ENCODE data around the gene CDADC1.

CDADC1 gene

GRCh38 chr13:49311816-49312215, 64.1 kb downstream of the CDADC1 start:
- Histone ChIP-seq H3K4me1 (ENCODE audit: control insufficient read depth in 2 of 2, insufficient read depth in 1 of 2, low read depth in 1 of 2, low read length in 2 of 2) (no peaks in the 10 kb centered on the region), H4K8ac (ENCODE audit: low read depth, low read length) (no peak overlapping the region), H3K9ac (ENCODE audit: low read depth, low read length, poor library complexity) (no peak overlapping the region), H3K4me3 (ENCODE audit: low read length in 2 of 2) (no peak overlapping the region), H3K18ac (ENCODE audit: low read length) (no peak overlapping the region), H4K91ac (ENCODE audit: low read depth, low read length, poor library complexity) (no peak overlapping the region), H3K4me2 (ENCODE audit: insufficient read depth, low read length, poor library complexity, severe bottlenecking) (no peak overlapping the region), H2BK5ac (ENCODE audit: low read length) (no peak overlapping the region), H2BK12ac (ENCODE audit: low read length) (no peak overlapping the region), H2BK15ac (ENCODE audit: low read length) (no peak overlapping the region), H3K79me1 (ENCODE audit: low read depth, low read length) (no peaks in the 10 kb centered on the region), H3K23ac (ENCODE audit: low read depth, low read length, poor library complexity) (no peak overlapping the region), H2AFZ (ENCODE audit: low read length) (no peak overlapping the region), H3K4ac (ENCODE audit: low read length) (no peak overlapping the region), H3K27me3 (ENCODE audit: control insufficient read depth in 3 of 3, insufficient read depth in 3 of 3, low read depth in 1 of 3, low read length in 3 of 3) (no peaks in the 10 kb centered on the region), H3K9me3 (replicated peaks in 1 of 2; ENCODE audit: control insufficient read depth in 2 of 2, insufficient read depth in 1 of 2, low read depth in 1 of 2, low read length in 2 of 2) (no peaks in the 10 kb centered on the region), H3K27ac (replicated peaks; ENCODE audit: low read length) (no peak overlapping the region), H3K14ac (ENCODE audit: low read length) (no peak overlapping the region), H2BK120ac (ENCODE audit: low read depth, low read length) (no peak overlapping the region), H2AK5ac (ENCODE audit: low read depth, low read length) (no peak overlapping the region), H3K36me3 (replicated peaks in 1 of 2; ENCODE audit: control insufficient read depth in 2 of 2, insufficient read depth in 2 of 2, low read length in 2 of 2) (peaks cover 0 to 4% of the 10 kb centered on the region in 2 donors)
- DNase-seq (ENCODE audit: low spot score), result no peak
- WGBS, 2 donors (ENCODE audit: extremely low coverage in 2 of 2, insufficient read length in 2 of 2, insufficient replicate concordance in 1 of 2), result no CpG with 5 or more reads among the region's 6 CpGs

GRCh38 chr13:49314344-49314882, 66.7 kb downstream of the CDADC1 start:
- Histone ChIP-seq H3K4ac (ENCODE audit: low read length) (no peak overlapping the region), H3K4me3 (ENCODE audit: low read length in 2 of 2) (no peak overlapping the region), H3K79me1 (ENCODE audit: low read depth, low read length) (no peaks in the 10 kb centered on the region), H3K9ac (ENCODE audit: low read depth, low read length, poor library complexity) (no peak overlapping the region), H2BK120ac (ENCODE audit: low read depth, low read length) (no peak overlapping the region), H3K23ac (ENCODE audit: low read depth, low read length, poor library complexity) (no peak overlapping the region), H4K8ac (ENCODE audit: low read depth, low read length) (no peak overlapping the region), H2BK5ac (ENCODE audit: low read length) (peak overlapping the region; percentile 6), H3K36me3 (replicated peaks in 1 of 2; ENCODE audit: control insufficient read depth in 2 of 2, insufficient read depth in 2 of 2, low read length in 2 of 2) (peaks cover 0 to 4% of the 10 kb centered on the region in 2 donors), H4K91ac (ENCODE audit: low read depth, low read length, poor library complexity) (no peak overlapping the region), H2BK12ac (ENCODE audit: low read length) (no peak overlapping the region), H3K27me3 (ENCODE audit: control insufficient read depth in 3 of 3, insufficient read depth in 3 of 3, low read depth in 1 of 3, low read length in 3 of 3) (no peaks in the 10 kb centered on the region), H3K18ac (ENCODE audit: low read length) (no peak overlapping the region), H2AK5ac (ENCODE audit: low read depth, low read length) (no peak overlapping the region), H3K9me3 (replicated peaks in 1 of 2; ENCODE audit: control insufficient read depth in 2 of 2, insufficient read depth in 1 of 2, low read depth in 1 of 2, low read length in 2 of 2) (no peaks in the 10 kb centered on the region), H2BK15ac (ENCODE audit: low read length) (no peak overlapping the region), H3K14ac (ENCODE audit: low read length) (no peak overlapping the region), H2AFZ (ENCODE audit: low read length) (no peak overlapping the region), H3K4me1 (ENCODE audit: control insufficient read depth in 2 of 2, insufficient read depth in 1 of 2, low read depth in 1 of 2, low read length in 2 of 2) (no peaks in the 10 kb centered on the region), H3K27ac (replicated peaks; ENCODE audit: low read length) (no peak overlapping the region), H3K4me2 (ENCODE audit: insufficient read depth, low read length, poor library complexity, severe bottlenecking) (no peak overlapping the region)
- WGBS, 2 donors (ENCODE audit: extremely low coverage in 2 of 2, insufficient read length in 2 of 2, insufficient replicate concordance in 1 of 2), result no CpG with 5 or more reads among the region's 6 CpGs
- DNase-seq (ENCODE audit: low spot score), result no peak

- H3K9ac ChIP-seq (ENCODE audit: low read depth, low read length, poor library complexity), result no peak overlapping the region
- H3K4me1 ChIP-seq (ENCODE audit: control insufficient read depth in 2 of 2, insufficient read depth in 1 of 2, low read depth in 1 of 2, low read length in 2 of 2), result no peaks in the 10 kb centered on the region
- H2BK15ac ChIP-seq (ENCODE audit: low read length), result no peak overlapping the region
- no peak overlapping the region for H2AFZ ChIP-seq (ENCODE audit: low read length)
- DNase-seq (ENCODE audit: low spot score), result no peak
- H2BK5ac ChIP-seq (ENCODE audit: low read length), result no peak overlapping the region
- no CpG with 5 or more reads among the region's 3 CpGs for WGBS, 2 donors (ENCODE audit: extremely low coverage in 2 of 2, insufficient read length in 2 of 2, insufficient replicate concordance in 1 of 2)
- H2BK120ac ChIP-seq (ENCODE audit: low read depth, low read length), result no peak overlapping the region
- no peak overlapping the region for H3K4ac ChIP-seq (ENCODE audit: low read length)
- no peak overlapping the region for H4K8ac ChIP-seq (ENCODE audit: low read depth, low read length)
- H3K4me3 ChIP-seq (ENCODE audit: low read length in 2 of 2), result no peak overlapping the region
- no peak overlapping the region for H3K14ac ChIP-seq (ENCODE audit: low read length)
- no peak overlapping the region for H3K4me2 ChIP-seq (ENCODE audit: insufficient read depth, low read length, poor library complexity, severe bottlenecking)
- no peak overlapping the region for H2AK5ac ChIP-seq (ENCODE audit: low read depth, low read length)
- no peak overlapping the region for H3K23ac ChIP-seq (ENCODE audit: low read depth, low read length, poor library complexity)
- H3K18ac ChIP-seq (ENCODE audit: low read length), result no peak overlapping the region
- H3K27me3 ChIP-seq (ENCODE audit: control insufficient read depth in 3 of 3, insufficient read depth in 3 of 3, low read depth in 1 of 3, low read length in 3 of 3), result no peaks in the 10 kb centered on the region
- no peak overlapping the region for H4K91ac ChIP-seq (ENCODE audit: low read depth, low read length, poor library complexity)
- no peak overlapping the region for H3K27ac ChIP-seq (replicated peaks; ENCODE audit: low read length)
- H3K9me3 ChIP-seq (replicated peaks in 1 of 2; ENCODE audit: control insufficient read depth in 2 of 2, insufficient read depth in 1 of 2, low read depth in 1 of 2, low read length in 2 of 2), result no peaks in the 10 kb centered on the region
- H3K79me1 ChIP-seq (ENCODE audit: low read depth, low read length), result no peaks in the 10 kb centered on the region
- H3K36me3 ChIP-seq (replicated peaks in 1 of 2; ENCODE audit: control insufficient read depth in 2 of 2, insufficient read depth in 2 of 2, low read length in 2 of 2), result peaks cover 0 to under 1% of the 10 kb centered on the region in 2 donors
- H2BK12ac ChIP-seq (ENCODE audit: low read length), result no peak overlapping the region
Observed at GRCh38 chr13:49315036-49315565, 67.4 kb downstream of the CDADC1 start.

- no peak overlapping the region for H2BK12ac ChIP-seq (ENCODE audit: low read length)
- no peaks in the 10 kb centered on the region for H3K9me3 ChIP-seq (replicated peaks in 1 of 2; ENCODE audit: control insufficient read depth in 2 of 2, insufficient read depth in 1 of 2, low read depth in 1 of 2, low read length in 2 of 2)
- H3K36me3 ChIP-seq (replicated peaks in 1 of 2; ENCODE audit: control insufficient read depth in 2 of 2, insufficient read depth in 2 of 2, low read length in 2 of 2), result no peaks in the 10 kb centered on the region
- H3K4me2 ChIP-seq (ENCODE audit: insufficient read depth, low read length, poor library complexity, severe bottlenecking), result no peak overlapping the region
- H3K4me3 ChIP-seq (ENCODE audit: low read length in 2 of 2), result no peak overlapping the region
- no CpG with 5 or more reads among the region's 5 CpGs for WGBS, 2 donors (ENCODE audit: extremely low coverage in 2 of 2, insufficient read length in 2 of 2, insufficient replicate concordance in 1 of 2)
- H4K8ac ChIP-seq (ENCODE audit: low read depth, low read length), result no peak overlapping the region
- H3K23ac ChIP-seq (ENCODE audit: low read depth, low read length, poor library complexity), result no peak overlapping the region
- no peak for DNase-seq (ENCODE audit: low spot score)
- no peak overlapping the region for H3K27ac ChIP-seq (replicated peaks; ENCODE audit: low read length)
- H3K4ac ChIP-seq (ENCODE audit: low read length), result no peak overlapping the region
- no peak overlapping the region for H2BK15ac ChIP-seq (ENCODE audit: low read length)
- H4K91ac ChIP-seq (ENCODE audit: low read depth, low read length, poor library complexity), result no peak overlapping the region
- no peak overlapping the region for H3K14ac ChIP-seq (ENCODE audit: low read length)
- no peak overlapping the region for H2AFZ ChIP-seq (ENCODE audit: low read length)
- H3K18ac ChIP-seq (ENCODE audit: low read length), result no peak overlapping the region
- no peak overlapping the region for H3K9ac ChIP-seq (ENCODE audit: low read depth, low read length, poor library complexity)
- H3K4me1 ChIP-seq (ENCODE audit: control insufficient read depth in 2 of 2, insufficient read depth in 1 of 2, low read depth in 1 of 2, low read length in 2 of 2), result no peaks in the 10 kb centered on the region
- H2AK5ac ChIP-seq (ENCODE audit: low read depth, low read length), result no peak overlapping the region
- no peaks in the 10 kb centered on the region for H3K79me1 ChIP-seq (ENCODE audit: low read depth, low read length)
- H2BK120ac ChIP-seq (ENCODE audit: low read depth, low read length), result no peak overlapping the region
- H3K27me3 ChIP-seq (ENCODE audit: control insufficient read depth in 3 of 3, insufficient read depth in 3 of 3, low read depth in 1 of 3, low read length in 3 of 3), result no peaks in the 10 kb centered on the region
- H2BK5ac ChIP-seq (ENCODE audit: low read length), result no peak overlapping the region
Observed at GRCh38 chr13:49315756-49316482, 68.2 kb downstream of the CDADC1 start.
